DND-41 (cell line): Measurements from ENCODE around the gene FIG4.

Source experiments
- CTCF ChIP-seq: IDR thresholded peaks from 2 replicates; pipeline ENCODE4 v1.5.1; 2012; ENCODE audit warnings: borderline replicate concordance, low read length, moderate library complexity, mild to moderate bottlenecking; ENCODE audit not compliant: poor library complexity, severe bottlenecking; ENCODE audit errors: extremely low read depth
- EZH2 ChIP-seq: IDR thresholded peaks from 3 replicates; pipeline ENCODE4 v1.6.1; 2012; ENCODE audit warnings: borderline replicate concordance, low read depth, mild to moderate bottlenecking, moderate library complexity, low read length, inconsistent platforms; ENCODE audit not compliant: severe bottlenecking

- TF ChIP-seq EZH2 (no peak), CTCF (no peak)
These were observed 49.7 kb downstream of the FIG4 start for GRCh38 chr6:109740787-109741186.
